ENCODE measurements around the gene CACNA2D1.
"Not testable (repeated sequence)": the region's sequence is repeated elsewhere in the genome, so short reads cannot be mapped to it uniquely, and the experiment has no call there.

CACNA2D1 gene

DNA sequence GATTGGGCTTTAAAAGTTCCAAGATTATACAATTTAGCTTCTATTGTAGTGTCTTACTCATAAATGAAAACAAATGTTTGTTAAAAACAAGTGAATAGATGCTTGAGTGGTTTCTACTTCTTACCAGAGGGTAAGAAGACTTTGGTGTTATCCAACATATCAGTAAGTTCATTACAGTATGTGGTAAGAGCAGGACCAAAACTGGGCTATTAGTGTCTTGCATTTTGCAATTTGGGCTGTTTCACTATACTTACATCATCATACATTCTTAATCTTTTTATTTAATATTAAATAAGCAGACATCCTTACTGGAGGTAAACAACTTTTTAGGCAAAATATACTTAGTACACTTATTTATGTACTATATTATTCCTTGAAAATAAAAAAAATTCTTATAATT, 425.4 kb downstream of the CACNA2D1 start:
- in situ Hi-C loops (cut with MboI; ENCODE audit: low sequenced_read_pairs, unreplicated experiment) = no loop called here
- no peak for DNase-seq (ENCODE audit: low spot score)
- TF ChIP-seq, protein P1, sequence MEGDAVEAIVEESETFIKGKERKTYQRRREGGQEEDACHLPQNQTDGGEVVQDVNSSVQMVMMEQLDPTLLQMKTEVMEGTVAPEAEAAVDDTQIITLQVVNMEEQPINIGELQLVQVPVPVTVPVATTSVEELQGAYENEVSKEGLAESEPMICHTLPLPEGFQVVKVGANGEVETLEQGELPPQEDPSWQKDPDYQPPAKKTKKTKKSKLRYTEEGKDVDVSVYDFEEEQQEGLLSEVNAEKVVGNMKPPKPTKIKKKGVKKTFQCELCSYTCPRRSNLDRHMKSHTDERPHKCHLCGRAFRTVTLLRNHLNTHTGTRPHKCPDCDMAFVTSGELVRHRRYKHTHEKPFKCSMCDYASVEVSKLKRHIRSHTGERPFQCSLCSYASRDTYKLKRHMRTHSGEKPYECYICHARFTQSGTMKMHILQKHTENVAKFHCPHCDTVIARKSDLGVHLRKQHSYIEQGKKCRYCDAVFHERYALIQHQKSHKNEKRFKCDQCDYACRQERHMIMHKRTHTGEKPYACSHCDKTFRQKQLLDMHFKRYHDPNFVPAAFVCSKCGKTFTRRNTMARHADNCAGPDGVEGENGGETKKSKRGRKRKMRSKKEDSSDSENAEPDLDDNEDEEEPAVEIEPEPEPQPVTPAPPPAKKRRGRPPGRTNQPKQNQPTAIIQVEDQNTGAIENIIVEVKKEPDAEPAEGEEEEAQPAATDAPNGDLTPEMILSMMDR (IDR thresholded peaks at IDR 0.05; ENCODE audit: borderline replicate concordance, control extremely low read depth, extremely low read depth, insufficient read depth, missing control alignments) = no peak

DNA sequence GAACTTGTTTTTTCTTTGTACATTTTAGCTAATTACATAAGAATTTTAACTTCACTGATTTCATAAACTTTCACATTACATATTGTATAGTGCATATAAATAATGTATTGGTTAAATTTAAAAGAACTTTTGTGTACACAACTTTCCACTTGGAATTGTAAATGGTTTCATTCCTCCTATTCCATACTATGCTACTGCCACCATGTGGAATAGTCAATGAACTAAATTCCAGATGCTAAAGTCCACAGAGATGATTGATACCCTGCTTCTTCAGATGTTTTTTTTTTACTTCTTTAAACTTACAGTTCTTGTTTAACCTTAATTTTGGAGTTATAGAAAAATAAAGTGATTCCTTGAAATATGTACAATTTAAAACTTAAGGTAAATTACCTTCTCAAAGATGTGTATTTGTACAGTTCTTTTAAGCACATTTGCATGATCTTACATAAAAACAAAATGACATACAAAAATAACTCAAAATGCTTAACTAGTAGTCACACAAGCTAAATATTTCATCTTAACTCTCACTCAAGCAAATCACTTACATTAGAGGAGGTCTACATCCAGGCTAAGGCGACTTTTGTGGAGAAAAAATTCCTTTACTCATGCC, 426.1 kb downstream of the CACNA2D1 start:
- TF ChIP-seq, protein P1 (IDR thresholded peaks at IDR 0.05; ENCODE audit: borderline replicate concordance, control extremely low read depth, extremely low read depth, insufficient read depth, missing control alignments) = peak; percentile 35
- in situ Hi-C loops (cut with MboI; ENCODE audit: low sequenced_read_pairs, unreplicated experiment) = no loop called here
- no peak for DNase-seq (ENCODE audit: low spot score)

DNA sequence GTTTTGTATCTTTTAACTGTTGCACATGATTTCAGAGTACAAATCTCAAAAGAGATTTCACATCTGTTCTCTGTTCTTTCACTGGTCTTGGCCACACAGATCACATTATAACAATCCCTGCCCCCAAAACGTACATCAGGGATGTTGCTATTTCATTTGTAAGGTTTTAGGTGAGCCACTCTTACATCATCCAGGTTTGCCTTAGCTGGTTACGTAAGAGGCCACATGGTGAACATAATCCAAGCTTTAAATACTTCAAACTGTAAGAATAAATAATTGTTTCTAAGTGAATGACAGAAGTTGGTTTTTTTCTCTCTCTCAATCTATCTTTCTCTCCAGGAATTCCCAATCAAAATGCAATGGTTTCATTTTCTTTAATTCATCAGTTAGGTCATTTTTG, 427.8 kb downstream of the CACNA2D1 start:
- no peak for DNase-seq (ENCODE audit: low spot score)
- TF ChIP-seq, protein P1 (IDR thresholded peaks at IDR 0.05; ENCODE audit: borderline replicate concordance, control extremely low read depth, extremely low read depth, insufficient read depth, missing control alignments) = no peak
- in situ Hi-C loops (cut with MboI; ENCODE audit: low sequenced_read_pairs, unreplicated experiment) = no loop called here

DNA sequence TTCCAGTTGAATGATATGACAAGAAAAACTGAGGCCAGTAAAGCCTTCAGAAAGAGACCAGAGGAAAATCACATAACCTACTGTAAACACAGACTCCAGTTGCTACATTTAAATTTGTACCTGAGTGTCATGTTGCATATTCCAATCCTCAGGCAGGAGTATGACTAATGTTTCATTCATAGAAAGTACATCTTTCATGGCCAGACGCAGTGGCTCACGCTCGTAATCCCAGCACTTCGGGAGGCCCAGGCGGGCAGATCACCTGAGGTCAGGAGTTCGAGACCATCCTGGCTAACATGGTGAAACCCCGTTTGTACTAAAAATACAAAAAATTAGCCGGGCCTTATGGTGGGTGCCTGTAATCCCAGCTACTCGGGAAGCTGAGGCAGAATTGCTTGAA, 429.0 kb downstream of the CACNA2D1 start:
- in situ Hi-C loops (cut with MboI; ENCODE audit: low sequenced_read_pairs, unreplicated experiment) = not testable (repeated sequence)

DNA sequence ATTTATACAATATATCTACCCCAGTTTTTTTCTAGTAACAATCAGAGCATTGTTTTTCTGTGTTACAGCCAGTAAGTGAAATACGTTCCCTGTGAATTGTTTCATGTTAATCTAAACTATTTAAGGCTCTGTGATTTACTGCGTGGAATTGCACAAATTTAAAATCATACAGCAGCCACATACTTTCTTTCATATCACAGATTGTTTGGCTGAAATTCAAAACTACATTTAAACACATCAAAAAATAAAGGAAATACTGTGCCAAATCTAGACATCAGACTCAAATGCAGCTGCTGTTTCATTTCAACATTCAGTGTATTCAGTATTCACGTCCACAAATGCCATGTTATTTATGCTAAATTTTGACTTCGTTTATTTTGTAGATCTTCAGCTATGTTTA, 431.1 kb downstream of the CACNA2D1 start:
- TF ChIP-seq, protein P1 (IDR thresholded peaks at IDR 0.05; ENCODE audit: borderline replicate concordance, control extremely low read depth, extremely low read depth, insufficient read depth, missing control alignments) = no peak
- in situ Hi-C loops (cut with MboI; ENCODE audit: low sequenced_read_pairs, unreplicated experiment) = no loop called here
- DNase-seq (ENCODE audit: low spot score) = no peak

More for the DNA sequence above, 429.0 kb downstream of the CACNA2D1 start:
- DNase-seq (ENCODE audit: low spot score) = not testable (repeated sequence)

DNA sequence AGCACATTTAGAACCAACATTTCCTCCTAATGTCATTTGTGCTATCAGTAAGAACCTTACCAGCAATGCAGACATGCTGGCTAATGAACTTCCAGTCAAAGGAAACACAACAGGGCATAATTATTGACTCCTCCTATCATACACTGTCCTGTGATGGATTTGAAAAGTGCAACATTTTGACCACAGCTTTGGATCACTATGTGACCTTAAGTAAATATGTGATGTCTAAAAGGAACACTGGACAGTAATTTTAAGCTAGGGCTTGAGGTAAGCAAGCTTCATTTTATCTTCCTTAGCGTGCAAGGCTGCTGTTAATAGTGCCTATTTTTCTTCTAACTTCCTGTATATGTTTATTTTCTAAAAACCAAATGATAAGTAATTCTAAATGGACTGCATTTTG, 433.2 kb downstream of the CACNA2D1 start:
- TF ChIP-seq, protein P1 (IDR thresholded peaks at IDR 0.05; ENCODE audit: borderline replicate concordance, control extremely low read depth, extremely low read depth, insufficient read depth, missing control alignments) = no peak
- no peak for DNase-seq (ENCODE audit: low spot score)
- in situ Hi-C loops (cut with MboI; ENCODE audit: low sequenced_read_pairs, unreplicated experiment) = no loop called here

DNA sequence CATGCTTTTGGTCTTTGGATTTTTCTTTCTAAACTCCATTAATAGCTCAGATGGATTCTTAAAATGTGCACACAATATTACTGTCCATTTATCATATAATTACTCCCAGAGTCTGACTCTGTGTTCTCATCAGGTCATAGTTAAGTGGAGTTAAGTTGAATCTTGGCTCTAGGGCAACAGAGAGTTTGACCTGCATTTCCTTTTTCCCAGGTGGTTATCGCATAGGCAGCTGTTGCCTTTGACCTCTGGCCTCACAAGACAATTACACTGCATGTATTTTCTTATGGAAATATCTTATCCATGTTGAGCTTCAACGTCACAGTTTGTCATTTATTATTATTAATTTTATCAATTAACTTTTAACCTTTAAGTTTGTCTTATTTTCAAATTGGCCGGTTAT, 436.3 kb downstream of the CACNA2D1 start:
- TF ChIP-seq, protein P1 (IDR thresholded peaks at IDR 0.05; ENCODE audit: borderline replicate concordance, control extremely low read depth, extremely low read depth, insufficient read depth, missing control alignments) = no peak
- in situ Hi-C loops (cut with MboI; ENCODE audit: low sequenced_read_pairs, unreplicated experiment) = no loop called here
- DNase-seq (ENCODE audit: low spot score) = no peak

Data from GM13976 (cell line).